ENCODE measurements around the gene SLC22A17. TPM values are rescaled to one million over a fixed set of nuclear protein-coding genes. Genes with fewer than 3 reads are reported as not detected.
A peak's percentile ranks its signal among the peaks of the same experiment; 100 is the strongest.

Gene SLC22A17
- total RNA-seq, 1 experiment from 2014 or later, result 5.9 TPM

DNA sequence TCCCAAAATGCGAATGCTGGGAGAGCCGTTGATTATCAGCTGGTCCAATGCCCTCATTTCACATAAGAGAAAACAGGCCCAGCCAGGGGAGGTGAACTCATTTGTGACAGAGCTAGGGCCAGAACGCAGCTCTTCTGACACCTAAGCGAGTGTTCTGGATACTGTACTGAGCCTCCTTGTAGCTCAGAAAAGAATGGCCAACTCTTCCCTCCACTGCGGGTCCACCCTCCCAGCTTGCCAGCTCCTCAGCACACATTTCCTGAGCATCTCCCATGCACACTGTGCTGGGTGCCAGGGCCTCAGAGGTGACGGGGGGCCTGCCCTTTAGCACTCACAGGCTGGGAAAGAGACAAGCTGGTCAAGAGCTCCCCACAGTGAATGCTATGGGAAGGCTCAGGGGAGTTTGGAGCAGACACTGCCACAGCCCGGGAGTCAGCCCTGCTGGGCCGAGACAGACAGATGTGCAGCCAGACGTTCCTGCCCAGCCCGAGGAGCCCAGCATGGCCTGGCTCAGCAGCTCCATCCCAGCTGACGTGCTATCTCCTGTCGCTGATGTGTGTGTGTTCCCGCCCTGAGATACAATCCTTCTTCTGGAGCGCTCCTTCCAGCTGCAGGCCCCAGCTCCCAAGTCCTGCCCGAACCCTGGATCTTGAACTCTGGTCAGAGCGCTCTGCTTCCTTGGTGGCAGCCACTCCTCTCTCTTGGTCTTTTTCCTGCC, 27.7 kb upstream of the SLC22A17 start:
- H3K27ac ChIP-seq (ENCODE audit: low read depth, low read length), result no peak overlapping the region
- BruUV-seq (replicated peaks), result no TSS peak
- ChIA-PET POLR2A (interaction anchor here (0.8 to 1.3 kb wide), 2 partner anchors 54 to 257 kb away, joined by 3 read pairs; no protein-coding TSS in a partner anchor), CTCF (interaction anchor here (0.6 to 3.1 kb wide), 24 partner anchors 8 to 318 kb away, joined by 3 to 24 read pairs (median 4); partner anchors contain the start of genes PABPN1 and SLC22A17), RAD21 (ENCODE audit: low non-redundant PET in 1 of 2, low total read pairs in 2 of 2, uncharacterized antibody in 2 of 2, unreplicated experiment in 2 of 2) (interaction anchor here (0.6 to 1.6 kb wide), 3 partner anchors 20 to 81 kb away, joined by 4 to 8 read pairs (median 6); no protein-coding TSS in a partner anchor)
- no peak for DNase-seq (ENCODE audit: low read depth, low spot score)
- no peak for TF ChIP-seq SRF (IDR thresholded peaks at IDR 0.05; ENCODE audit: low read depth)
- TF ChIP-seq JUND (IDR thresholded peaks at IDR 0.05), result no peak
- no peak for TF ChIP-seq CBX3 (IDR thresholded peaks at IDR 0.05; ENCODE audit: low read depth)
- H3K9me2 ChIP-seq (ENCODE audit: insufficient read depth), result no peaks in the 10 kb centered on the region
- no peaks in the 10 kb centered on the region for H3K9me3 ChIP-seq (ENCODE audit: control insufficient read depth in 1 of 2, insufficient read depth in 1 of 2, low read depth in 1 of 2, low read length in 2 of 2)
- H3K27me3 ChIP-seq (ENCODE audit: insufficient read depth, low read length), result 0 out of 2 replicates have a peak, but pooled peaks cover 6% of the 10 kb centered on the region
- H3K9ac ChIP-seq (ENCODE audit: low read length), result no peak overlapping the region
- H3K36me3 ChIP-seq (ENCODE audit: control insufficient read depth in 1 of 2, insufficient read depth in 2 of 2, low read length in 2 of 2), result no peaks in the 10 kb centered on the region
- H3K79me2 ChIP-seq (ENCODE audit: insufficient read depth, low read length), result no peaks in the 10 kb centered on the region
- no peak overlapping the region for H3K4me2 ChIP-seq (ENCODE audit: low read length)
- ATAC-seq, result peak; percentile 33
- no peaks in the 10 kb centered on the region for H3K4me1 ChIP-seq (ENCODE audit: control insufficient read depth in 1 of 2, insufficient read depth in 2 of 2, low read length in 2 of 2)
- H3K4me3 ChIP-seq (replicated peaks in 1 of 2; ENCODE audit: low read depth in 1 of 2, low read length in 2 of 2), result no peak overlapping the region
- H2AFZ ChIP-seq (ENCODE audit: low read depth, low read length, poor library complexity, severe bottlenecking), result no peak overlapping the region
- intact Hi-C loops (cut with micrococcal nuclease), result loop anchor here (1.0 to 5.0 kb wide), 3 partner anchors 52 to 258 kb away; no protein-coding TSS in a partner anchor
- H4K20me1 ChIP-seq (ENCODE audit: insufficient read depth), result no peaks in the 10 kb centered on the region

GRCh38 chr14:23379366-23380196, 26.9 kb upstream of the SLC22A17 start:
- H3K9me3 ChIP-seq (ENCODE audit: control insufficient read depth in 1 of 2, insufficient read depth in 1 of 2, low read depth in 1 of 2, low read length in 2 of 2), result no peaks in the 10 kb centered on the region
- H2AFZ ChIP-seq (ENCODE audit: low read depth, low read length, poor library complexity, severe bottlenecking), result no peak overlapping the region
- H3K79me2 ChIP-seq (ENCODE audit: insufficient read depth, low read length), result no peaks in the 10 kb centered on the region
- RAD21 ChIA-PET (ENCODE audit: low non-redundant PET in 1 of 2, low total read pairs in 2 of 2, uncharacterized antibody in 2 of 2, unreplicated experiment in 2 of 2), result interaction anchor here (1.5 to 1.6 kb wide), 2 partner anchors 19 to 53 kb away, joined by 6 to 8 read pairs; no protein-coding TSS in a partner anchor
- 0 out of 2 replicates have a peak, but pooled peaks cover 6% of the 10 kb centered on the region for H3K27me3 ChIP-seq (ENCODE audit: insufficient read depth, low read length)
- no peak overlapping the region for H3K9ac ChIP-seq (ENCODE audit: low read length)
- H3K9me2 ChIP-seq (ENCODE audit: insufficient read depth), result no peaks in the 10 kb centered on the region
- no TSS peak for BruUV-seq (replicated peaks)
- CTCF ChIA-PET, result interaction anchor here (0.6 to 3.1 kb wide), 24 partner anchors 9 to 317 kb away, joined by 3 to 24 read pairs (median 4); partner anchors contain the start of genes PABPN1 and SLC22A17
- no peak overlapping the region for H3K4me3 ChIP-seq (replicated peaks in 1 of 2; ENCODE audit: low read depth in 1 of 2, low read length in 2 of 2)
- no peaks in the 10 kb centered on the region for H3K36me3 ChIP-seq (ENCODE audit: control insufficient read depth in 1 of 2, insufficient read depth in 2 of 2, low read length in 2 of 2)
- peak; percentile 40 for DNase-seq (ENCODE audit: low read depth, low spot score)
- H4K20me1 ChIP-seq (ENCODE audit: insufficient read depth), result no peaks in the 10 kb centered on the region
- intact Hi-C loops (cut with micrococcal nuclease), result loop anchor here (1.0 to 5.0 kb wide), 3 partner anchors 51 to 257 kb away; no protein-coding TSS in a partner anchor
- H3K27ac ChIP-seq (ENCODE audit: low read depth, low read length), result no peak overlapping the region
- TF ChIP-seq POLR2A (IDR thresholded peaks at IDR 0.05; ENCODE audit: borderline replicate concordance, extremely low read depth, insufficient read depth, insufficient read length), result no peak
- no peak for TF ChIP-seq SRF (IDR thresholded peaks at IDR 0.05; ENCODE audit: low read depth)
- no peak for TF ChIP-seq ZNF274 (IDR thresholded peaks at IDR 0.05; ENCODE audit: low read depth, low read length)
- TF ChIP-seq RAD21 (IDR thresholded peaks at IDR 0.05; ENCODE audit: low read depth), result peak; percentile 93
- TF ChIP-seq TCF7L2 (IDR thresholded peaks at IDR 0.05; ENCODE audit: borderline replicate concordance, extremely low read depth, insufficient read depth, insufficient read length), result no peak
- no peak for TF ChIP-seq YY1 (IDR thresholded peaks at IDR 0.05; ENCODE audit: extremely low read depth, insufficient replicate concordance, low read depth, low read length)
- no peak for TF ChIP-seq JUND (IDR thresholded peaks at IDR 0.05)
- TF ChIP-seq, protein P1, sequence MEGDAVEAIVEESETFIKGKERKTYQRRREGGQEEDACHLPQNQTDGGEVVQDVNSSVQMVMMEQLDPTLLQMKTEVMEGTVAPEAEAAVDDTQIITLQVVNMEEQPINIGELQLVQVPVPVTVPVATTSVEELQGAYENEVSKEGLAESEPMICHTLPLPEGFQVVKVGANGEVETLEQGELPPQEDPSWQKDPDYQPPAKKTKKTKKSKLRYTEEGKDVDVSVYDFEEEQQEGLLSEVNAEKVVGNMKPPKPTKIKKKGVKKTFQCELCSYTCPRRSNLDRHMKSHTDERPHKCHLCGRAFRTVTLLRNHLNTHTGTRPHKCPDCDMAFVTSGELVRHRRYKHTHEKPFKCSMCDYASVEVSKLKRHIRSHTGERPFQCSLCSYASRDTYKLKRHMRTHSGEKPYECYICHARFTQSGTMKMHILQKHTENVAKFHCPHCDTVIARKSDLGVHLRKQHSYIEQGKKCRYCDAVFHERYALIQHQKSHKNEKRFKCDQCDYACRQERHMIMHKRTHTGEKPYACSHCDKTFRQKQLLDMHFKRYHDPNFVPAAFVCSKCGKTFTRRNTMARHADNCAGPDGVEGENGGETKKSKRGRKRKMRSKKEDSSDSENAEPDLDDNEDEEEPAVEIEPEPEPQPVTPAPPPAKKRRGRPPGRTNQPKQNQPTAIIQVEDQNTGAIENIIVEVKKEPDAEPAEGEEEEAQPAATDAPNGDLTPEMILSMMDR (IDR thresholded peaks at IDR 0.05 in 2 of 3, conservative IDR thresholded peaks at IDR 0.05 in 1 of 3; ENCODE audit: borderline replicate concordance in 1 of 3, insufficient read depth in 1 of 3, low read depth in 2 of 3, low read length in 2 of 3), result peak; percentile 90 to 99 (median 98)
- TF ChIP-seq EZH2 (IDR thresholded peaks at IDR 0.05), result no peak
- TF ChIP-seq CEBPB (IDR thresholded peaks at IDR 0.05; ENCODE audit: low read depth), result no peak
- TF ChIP-seq SIN3A (IDR thresholded peaks at IDR 0.05; ENCODE audit: low read depth), result no peak
- POLR2A ChIA-PET, result interaction anchor here (0.8 to 1.3 kb wide), 2 partner anchors 54 to 256 kb away, joined by 3 read pairs; no protein-coding TSS in a partner anchor
- peak; percentile 96 for ATAC-seq
- no peak overlapping the region for H3K4me2 ChIP-seq (ENCODE audit: low read length)
- H3K4me1 ChIP-seq (ENCODE audit: control insufficient read depth in 1 of 2, insufficient read depth in 2 of 2, low read length in 2 of 2), result no peaks in the 10 kb centered on the region
